AG04449 (cell line): ENCODE results near the gene LIPT1.

Experiments
- CTCF ChIA-PET: fragments of 350-600 bp; formaldehyde crosslinking; extraction: SDS; loops from one replicate; lab custom pipeline; 2021; ENCODE audit warnings: antibody characterized with exemption; lab: Yijun Ruan, JAX
- POLR2A ChIA-PET: fragments of 400-600, 350-600 bp; formaldehyde crosslinking; extraction: SDS; loops from one replicate; lab custom pipeline; 2020; ENCODE audit warnings: antibody characterized with exemption, inconsistent platforms; lab: Yijun Ruan, JAX
- DNase-seq: peaks from one replicate; pipeline ENCODE4 v3.0.0-alpha.2; 2010; ENCODE audit warnings: low read depth, low spot score
- H3K4me3 ChIP-seq: 2 replicates; pipeline ENCODE4 v1.5.1; 2011; ENCODE audit warnings: low read depth, mild to moderate bottlenecking, control low read depth, low read length
- TF ChIP-seq, protein P1 (sequence below): IDR thresholded peaks from one replicate; pipeline ENCODE4 v1.5.1; 2011; ENCODE audit warnings: mild to moderate bottlenecking, moderate library complexity, low read length, control low read depth, inconsistent platforms; ENCODE audit not compliant: insufficient read depth; ENCODE audit errors: missing control alignments

The LIPT1 gene

DNA sequence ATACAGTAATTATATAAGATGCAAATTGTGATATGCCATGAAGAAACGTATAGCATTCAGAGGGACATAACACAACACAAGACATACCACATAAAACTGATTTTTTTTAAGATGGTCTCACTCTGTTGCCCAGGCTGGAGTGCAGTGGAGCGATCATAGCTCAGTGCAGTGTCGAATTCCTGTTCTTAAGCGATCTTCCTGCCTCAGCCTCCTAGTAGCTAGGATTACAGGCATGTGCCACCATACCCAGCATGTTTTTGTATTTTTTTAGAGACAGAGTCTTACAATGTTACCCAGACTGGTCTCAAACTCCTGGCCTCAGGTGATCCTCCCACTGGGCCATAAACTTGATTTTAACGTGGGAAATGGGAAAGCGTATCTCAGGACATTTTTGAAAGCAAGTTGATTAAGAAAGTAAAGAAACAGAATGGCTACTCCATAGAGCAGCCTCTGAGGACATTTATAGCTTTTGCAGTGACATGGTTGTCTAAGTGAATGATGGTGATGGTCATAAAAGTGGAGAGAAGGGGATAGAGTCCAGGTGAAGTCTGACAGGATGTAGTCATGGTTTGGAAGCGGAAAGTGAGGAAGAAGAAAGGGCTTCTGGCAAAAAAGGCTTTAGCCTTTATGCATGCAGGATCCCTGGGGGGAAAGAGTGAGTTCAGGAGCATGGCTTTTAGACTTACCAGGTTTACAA, 2.4 kb upstream of the LIPT1 start:
- ChIA-PET CTCF (interaction anchor here (2.7 kb wide), 1 partner anchor 11 kb away, joined by 8 read pairs; the partner anchor contains the start of gene C2orf15), POLR2A (no interaction called here)
- TF ChIP-seq, protein P1, sequence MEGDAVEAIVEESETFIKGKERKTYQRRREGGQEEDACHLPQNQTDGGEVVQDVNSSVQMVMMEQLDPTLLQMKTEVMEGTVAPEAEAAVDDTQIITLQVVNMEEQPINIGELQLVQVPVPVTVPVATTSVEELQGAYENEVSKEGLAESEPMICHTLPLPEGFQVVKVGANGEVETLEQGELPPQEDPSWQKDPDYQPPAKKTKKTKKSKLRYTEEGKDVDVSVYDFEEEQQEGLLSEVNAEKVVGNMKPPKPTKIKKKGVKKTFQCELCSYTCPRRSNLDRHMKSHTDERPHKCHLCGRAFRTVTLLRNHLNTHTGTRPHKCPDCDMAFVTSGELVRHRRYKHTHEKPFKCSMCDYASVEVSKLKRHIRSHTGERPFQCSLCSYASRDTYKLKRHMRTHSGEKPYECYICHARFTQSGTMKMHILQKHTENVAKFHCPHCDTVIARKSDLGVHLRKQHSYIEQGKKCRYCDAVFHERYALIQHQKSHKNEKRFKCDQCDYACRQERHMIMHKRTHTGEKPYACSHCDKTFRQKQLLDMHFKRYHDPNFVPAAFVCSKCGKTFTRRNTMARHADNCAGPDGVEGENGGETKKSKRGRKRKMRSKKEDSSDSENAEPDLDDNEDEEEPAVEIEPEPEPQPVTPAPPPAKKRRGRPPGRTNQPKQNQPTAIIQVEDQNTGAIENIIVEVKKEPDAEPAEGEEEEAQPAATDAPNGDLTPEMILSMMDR = no peak
- H3K4me3 ChIP-seq = no peak overlapping the region
- no peak for DNase-seq

DNA sequence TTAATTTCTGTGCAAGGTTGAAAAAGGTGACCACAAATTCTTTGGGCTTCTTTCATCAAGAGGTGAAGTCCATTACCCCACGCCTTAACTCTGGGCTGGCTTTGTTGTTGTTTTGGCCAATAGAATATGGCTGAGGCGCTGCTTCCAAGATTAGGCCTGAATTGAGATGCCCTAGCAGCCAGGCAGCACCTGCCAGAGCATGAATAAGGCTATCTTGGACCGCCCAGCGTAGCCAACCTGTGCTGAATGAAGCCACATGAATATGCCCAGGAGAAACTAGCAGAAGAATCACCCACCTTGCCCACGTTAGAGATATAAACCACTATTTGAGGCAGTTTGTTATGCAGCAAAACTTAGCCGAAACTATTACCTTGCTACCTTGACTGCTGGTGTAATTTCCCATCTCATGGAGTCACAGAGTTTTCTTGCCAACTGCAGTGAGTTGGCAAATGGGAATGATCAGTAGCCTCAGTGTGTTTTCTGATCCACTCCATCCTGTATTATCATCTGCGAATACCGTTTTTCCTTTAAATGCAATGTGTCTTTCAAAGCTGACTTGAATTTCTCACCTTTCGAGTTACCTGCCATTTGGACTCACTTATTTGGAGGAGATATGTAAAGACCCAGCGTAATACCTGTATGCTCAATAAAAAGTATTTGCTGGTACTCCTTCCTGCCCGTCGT, 704 bp upstream of the LIPT1 start:
- TF ChIP-seq, protein P1 = no peak
- ChIA-PET POLR2A (interaction anchor here (1.3 kb wide), 1 partner anchor 13 kb away, joined by 3 read pairs; no protein-coding TSS in a partner anchor), CTCF (interaction anchor here (2.7 kb wide), 1 partner anchor 13 kb away, joined by 8 read pairs; the partner anchor contains the start of gene C2orf15)
- no peak for DNase-seq
- peak overlapping the region; percentile 84 for H3K4me3 ChIP-seq

DNA sequence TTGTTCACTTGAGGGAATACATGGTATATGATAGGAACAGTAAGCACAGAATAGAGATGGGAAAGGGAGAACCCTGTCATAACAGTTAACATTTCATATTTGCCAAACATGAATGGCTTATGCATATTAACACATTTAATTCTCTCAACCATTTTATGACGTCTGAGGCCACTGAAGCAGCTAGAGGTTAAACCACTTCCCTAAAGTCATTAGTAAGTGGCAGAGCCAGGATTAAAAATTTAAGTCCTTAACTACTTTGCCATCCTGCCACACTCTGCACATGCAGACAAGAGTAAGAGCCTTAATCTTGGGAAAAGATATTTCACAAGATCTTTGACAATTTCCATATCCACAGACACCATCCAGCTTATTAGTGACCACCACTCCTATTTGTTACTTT, 2.1 kb downstream of the LIPT1 start:
- no peak overlapping the region for H3K4me3 ChIP-seq
- POLR2A ChIA-PET = no interaction called here
- DNase-seq = no peak
- TF ChIP-seq, protein P1 = no peak
- CTCF ChIA-PET = interaction anchor here (0.7 kb wide), 1 partner anchor 180 kb away, joined by 3 read pairs; the partner anchor contains the start of gene EIF5B

DNA sequence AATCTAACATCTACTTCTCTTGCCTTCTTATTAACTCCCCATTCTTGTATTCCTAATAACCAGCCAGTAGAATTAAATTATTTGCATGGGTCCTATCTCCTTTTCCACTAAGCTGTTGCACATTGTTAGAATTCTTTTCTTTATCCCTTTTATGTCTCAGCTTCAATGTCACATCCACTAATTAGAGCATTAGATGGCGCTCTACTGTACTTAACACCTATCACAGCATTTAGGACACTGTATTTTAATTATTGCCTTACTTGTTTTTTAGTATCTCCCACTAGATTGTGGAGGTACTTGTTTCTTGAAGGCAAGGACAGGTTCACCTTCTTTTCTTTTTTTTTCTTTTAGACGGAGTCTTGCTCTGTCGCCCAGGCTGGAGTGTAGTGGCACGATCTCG, 3.8 kb downstream of the LIPT1 start:
- TF ChIP-seq, protein P1 = no peak
- ChIA-PET CTCF (no interaction called here), POLR2A (no interaction called here)
- no peak overlapping the region for H3K4me3 ChIP-seq
- DNase-seq = no peak

DNA sequence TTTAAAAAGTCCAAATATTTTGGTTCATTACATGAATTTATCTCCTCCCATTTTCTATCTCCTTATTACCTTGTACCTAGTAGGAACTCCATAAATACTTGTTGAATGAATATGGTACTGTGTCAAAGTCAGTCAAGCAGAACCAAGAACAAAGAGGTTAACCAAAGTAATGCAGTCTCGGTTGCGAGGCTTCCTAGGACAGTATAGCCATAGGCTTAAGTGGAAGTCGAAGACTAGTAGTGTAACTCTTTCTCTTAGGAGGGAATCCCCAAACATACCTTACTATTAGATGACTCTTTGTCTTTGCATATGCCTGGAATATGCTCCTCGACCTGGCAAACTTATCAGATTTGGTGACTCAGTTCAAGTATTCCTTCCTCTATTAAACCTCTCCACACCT, 4.8 kb downstream of the LIPT1 start:
- ChIA-PET POLR2A (no interaction called here), CTCF (no interaction called here)
- no peak overlapping the region for H3K4me3 ChIP-seq
- no peak for DNase-seq
- TF ChIP-seq, protein P1 = no peak

DNA sequence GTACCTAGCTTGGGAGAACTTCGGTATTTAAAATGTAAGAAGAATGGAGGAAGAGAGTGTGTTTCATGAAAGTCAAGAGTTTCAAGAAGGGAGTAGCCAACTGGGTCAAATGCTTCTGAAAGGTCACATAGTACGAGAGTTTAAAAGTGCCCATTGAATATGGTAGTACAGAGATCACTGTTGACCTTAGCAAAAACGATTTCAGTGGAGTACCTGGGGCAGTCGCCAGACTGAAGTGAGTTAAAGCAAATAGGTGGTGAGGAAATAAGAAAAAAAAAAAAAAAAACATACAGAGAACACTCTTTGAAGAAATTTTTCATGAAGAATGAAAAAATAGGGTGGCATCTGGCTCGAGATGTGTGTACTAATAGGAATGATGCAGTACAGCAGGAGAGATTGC, 11.5 kb downstream of the LIPT1 start:
- CTCF ChIA-PET = interaction anchor here (0.7 to 1.7 kb wide), 2 partner anchors 14 to 1094 kb away, joined by 3 to 4 read pairs; partner anchors contain the start of gene MITD1
- no peak overlapping the region for H3K4me3 ChIP-seq
- POLR2A ChIA-PET = interaction anchor here (0.7 kb wide), 1 partner anchor 11 kb away, joined by 3 read pairs; the partner anchor contains the start of genes LIPT1 and TSGA10
- TF ChIP-seq, protein P1 = no peak
- no peak for DNase-seq
